Trophoblast cell (in vitro differentiated cells and primary cell): ENCODE measurements around the gene CACNA1B.

Experiments
- DNase-seq, 2 donors: peaks; one replicate each; pipeline ENCODE4 v3.0.0-alpha.2; 2016
- H2AFZ ChIP-seq: 2 replicates; pipeline ENCODE4 v1.6.1; 2013; ENCODE audit warnings: low read length, moderate library complexity, mild to moderate bottlenecking; ENCODE audit not compliant: insufficient read depth, poor library complexity
- H2AK5ac ChIP-seq: 2 replicates; pipeline ENCODE4 v1.6.1; 2013; ENCODE audit warnings: mild to moderate bottlenecking, low read length
- H2BK120ac ChIP-seq: 2 replicates; pipeline ENCODE4 v1.6.1; 2013; ENCODE audit warnings: low read length, mild to moderate bottlenecking, moderate library complexity; ENCODE audit not compliant: insufficient read depth, poor library complexity
- H2BK12ac ChIP-seq: 2 replicates; pipeline ENCODE4 v1.6.1; 2013; ENCODE audit warnings: mild to moderate bottlenecking, low read length, moderate library complexity
- H2BK5ac ChIP-seq: 2 replicates; pipeline ENCODE4 v1.6.1; 2013; ENCODE audit warnings: low read length, low read depth, moderate library complexity, mild to moderate bottlenecking; ENCODE audit not compliant: poor library complexity
- H3K14ac ChIP-seq: 2 replicates; pipeline ENCODE4 v1.6.1; 2013; ENCODE audit warnings: mild to moderate bottlenecking, low read length
- H3K18ac ChIP-seq: 2 replicates; pipeline ENCODE4 v1.6.1; 2013; ENCODE audit warnings: mild to moderate bottlenecking, low read length
- H3K23ac ChIP-seq: 2 replicates; pipeline ENCODE4 v1.6.1; 2013; ENCODE audit warnings: low read length
- H3K27ac ChIP-seq: 2 replicates; pipeline ENCODE4 v1.5.1; 2013; ENCODE audit warnings: low read depth, mild to moderate bottlenecking, inconsistent platforms, low read length, moderate library complexity
- H3K27me3 ChIP-seq: 2 replicates; pipeline ENCODE4 v1.6.1; 2013; ENCODE audit warnings: inconsistent platforms, mild to moderate bottlenecking, low read length, moderate library complexity; ENCODE audit not compliant: insufficient read depth
- H3K36me3 ChIP-seq, 2 experiments: 1 replicate in 1 of 2; 2 replicates in 1 of 2; pipeline ENCODE4 v1.6.1; 2013; ENCODE audit warnings: low read length in 2 of 2, mild to moderate bottlenecking in 2 of 2, moderate library complexity in 1 of 2; ENCODE audit not compliant: insufficient read depth in 2 of 2, control insufficient read depth in 1 of 2
- H3K4ac ChIP-seq: 2 replicates; pipeline ENCODE4 v1.6.1; 2013; ENCODE audit warnings: low read depth, mild to moderate bottlenecking, low read length, moderate library complexity
- H3K4me1 ChIP-seq, 2 experiments: 1 replicate in 1 of 2; 2 replicates in 1 of 2; pipeline ENCODE4 v1.6.1; 2013; ENCODE audit warnings: low read length in 2 of 2, mild to moderate bottlenecking in 2 of 2, moderate library complexity in 1 of 2; ENCODE audit not compliant: insufficient read depth in 2 of 2, control insufficient read depth in 1 of 2
- H3K4me2 ChIP-seq: 2 replicates; pipeline ENCODE4 v1.6.1; 2013; ENCODE audit warnings: inconsistent platforms, mild to moderate bottlenecking, low read length, moderate library complexity
- H3K4me3 ChIP-seq: 2 replicates; pipeline ENCODE4 v1.5.1; 2013; ENCODE audit warnings: mild to moderate bottlenecking, low read depth, low read length, inconsistent platforms
- H3K79me1 ChIP-seq: one replicate; pipeline ENCODE4 v1.6.1; 2013; ENCODE audit warnings: low read length
- H3K79me2 ChIP-seq: 2 replicates; pipeline ENCODE4 v1.6.1; 2013; ENCODE audit warnings: low read length, mild to moderate bottlenecking; ENCODE audit not compliant: control insufficient read depth, insufficient read depth, poor library complexity
- H3K9ac ChIP-seq: 2 replicates; pipeline ENCODE4 v1.6.1; 2013; ENCODE audit warnings: mild to moderate bottlenecking, low read length
- H3K9me3 ChIP-seq: 2 replicates; pipeline ENCODE4 v1.6.1; 2013; ENCODE audit warnings: low read depth, mild to moderate bottlenecking, control low read depth, inconsistent platforms, low read length; ENCODE audit not compliant: insufficient read depth
- H4K12ac ChIP-seq: 2 replicates; pipeline ENCODE4 v1.6.1; 2013; ENCODE audit warnings: low read depth, mild to moderate bottlenecking, low read length, moderate library complexity
- H4K8ac ChIP-seq: 2 replicates; pipeline ENCODE4 v1.6.1; 2013; ENCODE audit warnings: low read depth, mild to moderate bottlenecking, low read length, moderate library complexity
- H4K91ac ChIP-seq: one replicate; pipeline ENCODE4 v1.6.1; 2013; ENCODE audit warnings: low read depth, mild to moderate bottlenecking, low read length, moderate library complexity
- WGBS: extraction: QIAGEN DNeasy Blood & Tissue Kit; methylation state at CpG from one replicate; pipeline ENCODE4 v1.1.7; 2013; ENCODE audit warnings: missing lambda C conversion rate; ENCODE audit not compliant: insufficient read length, insufficient coverage; ENCODE audit errors: extremely low coverage; 5-methylcytosine and 5-hydroxymethylcytosine counted together

CACNA1B gene

DNA sequence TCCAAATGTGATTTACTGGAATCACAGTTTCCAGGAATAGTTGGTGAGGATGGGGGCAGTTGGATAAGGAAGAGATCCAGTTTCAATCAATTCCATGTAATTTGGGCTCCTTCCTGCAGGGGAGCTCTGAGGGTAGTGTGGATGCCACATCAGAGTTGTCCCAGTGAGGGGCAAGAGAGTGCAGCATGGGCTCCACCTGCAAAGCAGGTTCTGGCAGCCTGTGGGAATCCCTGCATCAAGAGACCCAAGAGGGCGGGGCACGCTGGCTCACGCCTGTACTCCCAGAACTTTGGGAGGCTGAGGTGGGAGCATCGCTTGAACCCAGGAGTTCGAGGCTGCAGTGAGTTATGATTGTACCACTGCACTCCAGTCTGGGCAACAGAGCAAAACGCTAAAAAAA lies 188.5 kb downstream of the CACNA1B start:
- H2BK5ac ChIP-seq = no peak overlapping the region
- no CpG with 5 or more reads among the region's 6 CpGs for WGBS

DNA sequence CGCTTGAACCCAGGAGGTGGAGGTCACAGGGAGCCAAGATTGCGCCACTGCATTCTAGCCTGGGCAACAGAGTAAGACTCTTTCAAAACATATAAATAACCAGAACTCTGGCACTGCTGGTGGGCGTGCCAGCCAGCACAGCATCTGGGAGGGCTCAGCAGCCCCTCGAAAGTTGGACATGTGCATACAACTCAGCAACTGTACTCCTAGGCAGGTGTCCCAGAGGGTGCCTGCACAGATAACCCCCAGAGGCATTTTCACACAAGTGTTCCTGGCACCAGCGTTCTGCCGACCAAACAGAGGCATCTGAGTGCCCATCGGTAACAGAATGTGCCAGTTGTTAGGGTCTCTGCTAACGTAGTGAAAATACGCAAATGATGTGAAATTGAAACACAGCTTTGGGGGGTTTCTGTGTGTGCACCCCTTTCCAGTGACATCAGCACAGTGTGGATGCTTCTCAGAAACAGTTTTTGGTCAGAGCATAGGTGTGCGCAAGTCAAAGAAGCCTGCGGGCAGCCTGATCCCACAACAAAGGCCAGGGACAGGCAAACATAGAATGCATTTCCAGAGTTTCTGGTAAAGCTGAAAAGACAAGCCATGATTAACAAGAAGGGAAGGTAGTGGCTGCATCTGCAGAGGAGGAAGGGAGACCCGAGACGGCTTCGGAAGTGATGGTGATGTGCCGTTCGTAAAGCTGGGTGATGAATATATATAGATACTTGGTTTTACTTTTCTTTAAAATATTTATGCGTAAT lies 190.2 kb downstream of the CACNA1B start:
- H3K18ac ChIP-seq = no peak overlapping the region
- H2AK5ac ChIP-seq = no peak overlapping the region
- H3K36me3 ChIP-seq = no peaks in the 10 kb centered on the region
- H2AFZ ChIP-seq = no peak overlapping the region
- no peak overlapping the region for H4K12ac ChIP-seq
- no peak overlapping the region for H3K4me2 ChIP-seq
- no peaks in the 10 kb centered on the region for H3K4me1 ChIP-seq
- DNase-seq = no peak
- H3K9me3 ChIP-seq = peaks cover 30% of the 10 kb centered on the region
- H3K27me3 ChIP-seq = no peaks in the 10 kb centered on the region
- H3K79me2 ChIP-seq = no peaks in the 10 kb centered on the region
- no peak overlapping the region for H3K9ac ChIP-seq
- no peak overlapping the region for H3K23ac ChIP-seq
- WGBS = no CpG with 5 or more reads among the region's 17 CpGs
- H3K4ac ChIP-seq = no peak overlapping the region
- H4K91ac ChIP-seq = no peak overlapping the region
- H2BK12ac ChIP-seq = no peak overlapping the region
- H3K79me1 ChIP-seq = no peaks in the 10 kb centered on the region
- H2BK120ac ChIP-seq = no peak overlapping the region
- no peak overlapping the region for H3K14ac ChIP-seq
- H3K4me3 ChIP-seq = no peak overlapping the region
- H3K27ac ChIP-seq = no peak overlapping the region
- H2BK5ac ChIP-seq = no peak overlapping the region
- no peak overlapping the region for H4K8ac ChIP-seq

More for the DNA sequence above, 188.5 kb downstream of the CACNA1B start:
- Histone ChIP-seq H3K14ac (no peak overlapping the region), H3K27ac (no peak overlapping the region), H3K23ac (no peak overlapping the region), H3K79me2 (no peaks in the 10 kb centered on the region), H2AK5ac (no peak overlapping the region), H3K18ac (no peak overlapping the region), H2BK12ac (no peak overlapping the region), H3K36me3 (no peaks in the 10 kb centered on the region), H3K9me3 (peaks cover 35% of the 10 kb centered on the region), H3K4me2 (no peak overlapping the region), H4K8ac (no peak overlapping the region), H3K4ac (no peak overlapping the region), H2AFZ (no peak overlapping the region), H2BK120ac (no peak overlapping the region), H3K79me1 (no peaks in the 10 kb centered on the region), H3K4me1 (no peaks in the 10 kb centered on the region), H3K27me3 (no peaks in the 10 kb centered on the region), H3K4me3 (no peak overlapping the region), H3K9ac (no peak overlapping the region), H4K91ac (no peak overlapping the region), H4K12ac (no peak overlapping the region)
- DNase-seq = no peak

DNA sequence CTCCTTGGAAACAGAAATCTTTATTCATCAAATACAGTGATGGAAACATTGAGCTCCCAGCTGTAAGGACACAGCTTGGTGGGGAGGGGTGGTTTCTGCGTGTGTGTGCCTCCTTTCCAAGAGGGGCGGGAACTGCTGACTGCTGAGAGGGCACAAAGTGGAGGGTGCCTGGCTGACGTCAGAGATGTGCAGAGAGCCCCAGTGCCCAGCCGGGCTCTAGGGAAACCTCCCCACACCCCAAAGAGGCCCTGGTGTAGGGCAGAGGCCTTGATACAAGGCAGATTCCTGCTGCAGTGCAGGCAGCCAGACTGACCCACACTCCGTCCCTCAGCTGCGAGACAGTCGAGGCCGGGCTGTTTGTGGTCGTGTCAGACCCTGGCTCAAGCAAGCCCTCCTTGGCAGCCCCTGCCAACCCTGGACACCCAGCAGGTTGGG lies 191.0 kb downstream of the CACNA1B start:
- no peaks in the 10 kb centered on the region for H3K79me2 ChIP-seq
- no peaks in the 10 kb centered on the region for H3K27me3 ChIP-seq
- H3K4me2 ChIP-seq = no peak overlapping the region
- H3K4me1 ChIP-seq = no peaks in the 10 kb centered on the region
- no peak overlapping the region for H4K8ac ChIP-seq
- no peak overlapping the region for H3K9ac ChIP-seq
- no peaks in the 10 kb centered on the region for H3K36me3 ChIP-seq
- H3K79me1 ChIP-seq = no peaks in the 10 kb centered on the region
- no peak overlapping the region for H4K12ac ChIP-seq
- no peak overlapping the region for H3K23ac ChIP-seq
- no peak for DNase-seq
- no peak overlapping the region for H3K18ac ChIP-seq
- H3K4ac ChIP-seq = no peak overlapping the region
- no CpG with 5 or more reads among the region's 9 CpGs for WGBS
- H2BK12ac ChIP-seq = no peak overlapping the region
- H3K9me3 ChIP-seq = peaks cover 28% of the 10 kb centered on the region
- no peak overlapping the region for H3K27ac ChIP-seq
- no peak overlapping the region for H3K14ac ChIP-seq
- H4K91ac ChIP-seq = no peak overlapping the region
- H2AK5ac ChIP-seq = no peak overlapping the region
- H3K4me3 ChIP-seq = no peak overlapping the region
- no peak overlapping the region for H2AFZ ChIP-seq
- no peak overlapping the region for H2BK5ac ChIP-seq
- H2BK120ac ChIP-seq = no peak overlapping the region

DNA sequence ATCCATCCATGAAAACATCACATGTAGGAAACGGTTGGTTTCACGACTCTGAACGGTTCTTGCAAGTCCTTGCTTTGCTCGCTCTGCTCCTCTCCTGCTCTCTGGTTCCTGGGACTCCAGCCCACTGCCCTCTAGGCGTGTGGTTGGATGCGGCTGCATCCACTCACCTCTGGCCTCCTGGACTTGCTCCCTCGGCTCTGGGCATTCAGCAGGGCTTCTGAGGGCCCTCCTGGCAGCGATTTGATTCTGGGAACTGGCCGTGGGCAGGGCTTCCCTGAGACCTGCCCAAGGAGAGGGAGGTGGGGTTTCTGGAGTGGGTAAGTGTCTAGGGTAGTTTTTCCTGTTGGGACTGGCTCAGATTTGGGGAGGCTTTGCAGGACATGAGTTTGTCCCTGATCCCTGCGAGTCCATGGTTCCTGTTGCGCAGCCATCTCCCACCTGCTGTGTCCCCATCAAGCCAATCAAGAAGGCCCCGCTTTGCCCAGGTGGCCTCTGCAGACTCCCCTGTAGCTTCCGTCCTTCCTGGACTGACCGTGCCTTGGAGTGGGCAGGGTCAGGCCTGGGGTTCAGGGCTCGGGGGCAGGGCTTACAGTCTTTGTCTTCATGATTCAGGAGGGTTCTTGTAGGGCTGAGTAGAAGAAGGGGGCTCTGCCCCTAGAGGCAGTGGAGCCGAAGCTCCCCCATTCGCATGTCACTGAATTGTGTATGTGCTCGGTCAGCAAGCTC lies 192.3 kb downstream of the CACNA1B start:
- no peak overlapping the region for H2AK5ac ChIP-seq
- no peak for DNase-seq
- H3K79me2 ChIP-seq = no peaks in the 10 kb centered on the region
- H3K27me3 ChIP-seq = no peaks in the 10 kb centered on the region
- H3K4me2 ChIP-seq = no peak overlapping the region
- WGBS = no CpG with 5 or more reads among the region's 18 CpGs
- H3K23ac ChIP-seq = no peak overlapping the region
- H3K9ac ChIP-seq = no peak overlapping the region
- no peak overlapping the region for H3K18ac ChIP-seq
- H3K14ac ChIP-seq = no peak overlapping the region
- no peaks in the 10 kb centered on the region for H3K36me3 ChIP-seq
- H4K12ac ChIP-seq = no peak overlapping the region
- no peak overlapping the region for H2BK120ac ChIP-seq
- no peak overlapping the region for H2BK12ac ChIP-seq
- H3K4me1 ChIP-seq = no peaks in the 10 kb centered on the region
- no peak overlapping the region for H4K91ac ChIP-seq
- H3K9me3 ChIP-seq = peaks cover 28% of the 10 kb centered on the region
- H3K4ac ChIP-seq = no peak overlapping the region
- H3K27ac ChIP-seq = no peak overlapping the region
- H4K8ac ChIP-seq = no peak overlapping the region
- no peak overlapping the region for H2AFZ ChIP-seq
- H3K79me1 ChIP-seq = no peaks in the 10 kb centered on the region
- no peak overlapping the region for H2BK5ac ChIP-seq
- H3K4me3 ChIP-seq = no peak overlapping the region
